ENCODE measurements around the gene RNF31. TPM values are rescaled to one million over a fixed set of nuclear protein-coding genes. Genes with fewer than 3 reads are reported as not detected.
A peak's percentile ranks its signal among the peaks of the same experiment; 100 is the strongest.

Gene RNF31
- total and polyA plus RNA-seq, 2 of the 13 experiments (the other 11 are each of a cell fraction or from before 2014, with no cell fraction given): 48.2 to 86.8 TPM

GRCh38 chr14:24114532-24115421, 32.5 kb upstream of the RNF31 start, which contains the start of the genes DCAF11 and NRL (continued):
- no peak for TF ChIP-seq SRY (CRISPR knock-in tag; IDR thresholded peaks at IDR 0.05)
- TF ChIP-seq ZBTB7B (CRISPR knock-in tag; IDR thresholded peaks at IDR 0.05): peak; percentile 77
- TF ChIP-seq CC2D1A (CRISPR knock-in tag; IDR thresholded peaks at IDR 0.05): no peak
- peak; percentile 98 for TF ChIP-seq ZNF225 (CRISPR knock-in tag; IDR thresholded peaks at IDR 0.05)
- TF ChIP-seq TCF7L2 (IDR thresholded peaks at IDR 0.05; ENCODE audit: low read depth, low read length): no peak
- no peak for TF ChIP-seq ZNF558 (CRISPR knock-in tag; IDR thresholded peaks at IDR 0.05; ENCODE audit: borderline replicate concordance)
- TF ChIP-seq SALL1 (CRISPR knock-in tag; IDR thresholded peaks at IDR 0.05): peak; percentile 98
- TF ChIP-seq SNRNP70 (IDR thresholded peaks at IDR 0.05; ENCODE audit: low read depth, low read length): no peak
- peak; percentile 99 for TF ChIP-seq ZNF607 (CRISPR knock-in tag; IDR thresholded peaks at IDR 0.05; ENCODE audit: borderline replicate concordance)
- TF ChIP-seq RNF219 (CRISPR knock-in tag; IDR thresholded peaks at IDR 0.05): no peak
- peak; percentile 98 for TF ChIP-seq ERF (CRISPR knock-in tag; IDR thresholded peaks at IDR 0.05)
- TF ChIP-seq SMARCC2 (IDR thresholded peaks at IDR 0.05): peak; percentile 81; the same call in 1 of the 2 replicates
- peak; percentile 94 for TF ChIP-seq JARID2 (CRISPR knock-in tag; IDR thresholded peaks at IDR 0.05; ENCODE audit: insufficient replicate concordance)
- TF ChIP-seq, protein P1, sequence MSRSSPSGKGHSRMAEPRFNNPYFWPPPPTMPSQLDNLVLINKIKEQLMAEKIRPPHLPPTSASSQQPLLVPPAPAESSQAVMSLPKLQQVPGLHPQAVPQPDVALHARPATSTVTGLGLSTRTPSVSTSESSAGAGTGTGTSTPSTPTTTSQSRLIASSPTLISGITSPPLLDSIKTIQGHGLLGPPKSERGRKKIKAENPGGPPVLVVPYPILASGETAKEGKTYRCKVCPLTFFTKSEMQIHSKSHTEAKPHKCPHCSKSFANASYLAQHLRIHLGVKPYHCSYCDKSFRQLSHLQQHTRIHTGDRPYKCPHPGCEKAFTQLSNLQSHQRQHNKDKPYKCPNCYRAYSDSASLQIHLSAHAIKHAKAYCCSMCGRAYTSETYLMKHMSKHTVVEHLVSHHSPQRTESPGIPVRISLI (CRISPR knock-in tag; IDR thresholded peaks at IDR 0.05; ENCODE audit: borderline replicate concordance): peak; percentile 31; the same call in 1 of the 2 replicates
- TF ChIP-seq, protein P2, sequence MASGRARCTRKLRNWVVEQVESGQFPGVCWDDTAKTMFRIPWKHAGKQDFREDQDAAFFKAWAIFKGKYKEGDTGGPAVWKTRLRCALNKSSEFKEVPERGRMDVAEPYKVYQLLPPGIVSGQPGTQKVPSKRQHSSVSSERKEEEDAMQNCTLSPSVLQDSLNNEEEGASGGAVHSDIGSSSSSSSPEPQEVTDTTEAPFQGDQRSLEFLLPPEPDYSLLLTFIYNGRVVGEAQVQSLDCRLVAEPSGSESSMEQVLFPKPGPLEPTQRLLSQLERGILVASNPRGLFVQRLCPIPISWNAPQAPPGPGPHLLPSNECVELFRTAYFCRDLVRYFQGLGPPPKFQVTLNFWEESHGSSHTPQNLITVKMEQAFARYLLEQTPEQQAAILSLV (CRISPR knock-in tag; IDR thresholded peaks at IDR 0.05; ENCODE audit: borderline replicate concordance): peak; percentile 99
- TF ChIP-seq ZNF530 (CRISPR knock-in tag; IDR thresholded peaks at IDR 0.05; ENCODE audit: low read depth): no peak
- TF ChIP-seq MIER2 (CRISPR knock-in tag; IDR thresholded peaks at IDR 0.05): peak; percentile 81; the same call in 1 of the 2 replicates
- TF ChIP-seq ZNF564 (CRISPR knock-in tag; IDR thresholded peaks at IDR 0.05): no peak
- TF ChIP-seq NR2F2 (IDR thresholded peaks at IDR 0.05; ENCODE audit: borderline replicate concordance, low read depth): no peak
- peak; percentile 94 for TF ChIP-seq MYNN (CRISPR knock-in tag; IDR thresholded peaks at IDR 0.05; ENCODE audit: low read depth)
- peak; percentile 98 for TF ChIP-seq KDM5B (CRISPR knock-in tag; IDR thresholded peaks at IDR 0.05; ENCODE audit: borderline replicate concordance)
- TF ChIP-seq NAIF1 (CRISPR knock-in tag; IDR thresholded peaks at IDR 0.05; ENCODE audit: borderline replicate concordance): peak; percentile 99
- TF ChIP-seq ARID3A (IDR thresholded peaks at IDR 0.05; ENCODE audit: low read depth, low read length): peak; percentile 4; the same call in 1 of the 2 replicates

Data from HepG2 (cell line).